Activated T-cell treated with anti-CD3 and anti-CD28 coated beads, Interleukin-2, amount 50 U/mL, for 4 hours (primary cell): ENCODE results near the gene SHC1. TPM values are rescaled to one million over a fixed set of nuclear protein-coding genes. Genes with fewer than 3 reads are reported as not detected.

ENCODE experiments used
- total RNA-seq, 3 donors: library from RNA; stranded (reverse); gene quantifications; one replicate each; pipeline ENCODE4 v1.2.1, GENCODE V29; 2021

The SHC1 gene
- total RNA-seq, 3 donors from 2014 or later, result 38.7 to 43.7 (median 39.2) TPM

Other genes with a start within 250 kb of the SHC1 start
- under 1 TPM; 0.35 to 0.51 (median 0.45) TPM for gene KCNN3, start 100.5 kb downstream of the SHC1 start, total RNA-seq
- 10 to 100 TPM; 46.7 to 53.0 (median 48.3) TPM for gene PMVK, start 34.0 kb downstream of the SHC1 start, total RNA-seq
- 10 to 100 TPM in 1 of 3 donors, 1 to 10 TPM in 2; 7.7 to 12.7 (median 9.5) TPM for gene PBXIP1, start 14.6 kb downstream of the SHC1 start, total RNA-seq
- gene PYGO2, start 9.0 kb downstream of the SHC1 start, total RNA-seq, result 10 to 100 TPM; 27.6 to 28.3 (median 28.1) TPM
- gene CKS1B, start 3.9 kb upstream of the SHC1 start, total RNA-seq, result 10 to 100 TPM; 61.5 to 78.5 (median 76.7) TPM
- 100 to 1,000 TPM; 108 to 109 (median 108) TPM for gene FLAD1, start 12.6 kb upstream of the SHC1 start, total RNA-seq
- gene LENEP, start 22.8 kb upstream of the SHC1 start, total RNA-seq, result under 1 TPM in 2 of 3 donors, not detected in 1; 0.40 to 0.50 TPM
- 10 to 100 TPM; 40.6 to 76.0 (median 52.2) TPM for gene ZBTB7B, start 32.1 kb upstream of the SHC1 start, total RNA-seq
- gene DCST2, start 63.0 kb upstream of the SHC1 start, total RNA-seq, result under 1 TPM in 1 of 3 donors, not detected in 2; 0.08 TPM
- gene DCST1, start 63.1 kb upstream of the SHC1 start, total RNA-seq, result not detected
- gene ADAM15, start 80.6 kb upstream of the SHC1 start, total RNA-seq, result 10 to 100 TPM; 46.3 to 63.4 (median 48.8) TPM
- gene EFNA4, start 93.0 kb upstream of the SHC1 start, total RNA-seq, result 1 to 10 TPM; 4.2 to 4.5 (median 4.3) TPM
- 1 to 10 TPM in 2 of 3 donors, under 1 TPM in 1; 0.84 to 2.0 (median 1.1) TPM for gene EFNA3, start 108.1 kb upstream of the SHC1 start, total RNA-seq
- under 1 TPM; 0.30 to 0.61 (median 0.32) TPM for gene EFNA1, start 157.1 kb upstream of the SHC1 start, total RNA-seq
- gene SLC50A1, start 165.1 kb upstream of the SHC1 start, total RNA-seq, result 10 to 100 TPM; 29.1 to 36.0 (median 33.5) TPM
- 10 to 100 TPM; 28.2 to 39.2 (median 33.0) TPM for gene DPM3, start 169.8 kb upstream of the SHC1 start, total RNA-seq
- 100 to 1,000 TPM; 191 to 204 (median 193) TPM for gene KRTCAP2, start 202.6 kb upstream of the SHC1 start, total RNA-seq
- gene TRIM46, start 203.1 kb upstream of the SHC1 start, total RNA-seq, result 1 to 10 TPM; 3.5 to 4.4 (median 3.5) TPM
- 1 to 10 TPM; 3.0 to 4.1 (median 3.7) TPM for gene THBS3, start 237.2 kb upstream of the SHC1 start, total RNA-seq
- gene MTX1, start 237.9 kb upstream of the SHC1 start, total RNA-seq, result 10 to 100 TPM; 77.4 to 88.6 (median 77.7) TPM